ENCODE results near the gene METAP2.

The METAP2 gene

DNA sequence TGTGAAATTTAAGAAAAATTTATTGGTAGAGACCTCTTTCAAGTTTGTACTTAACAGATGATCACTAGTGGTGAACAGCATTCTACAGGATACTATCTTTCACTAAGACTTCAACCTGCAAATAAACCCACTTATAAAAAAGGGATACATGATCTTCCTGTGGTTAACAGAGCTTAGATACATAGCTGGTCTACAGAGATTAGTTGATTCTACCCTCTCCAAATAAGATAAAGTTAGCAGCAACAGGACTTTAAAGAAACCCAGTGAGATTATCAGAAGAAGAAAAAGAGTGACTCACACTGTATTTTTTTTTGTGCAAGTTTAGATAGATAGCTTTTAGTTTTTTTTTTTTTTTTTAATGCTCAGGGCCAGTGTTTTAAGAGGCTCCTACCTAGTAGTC is 42.8 kb downstream of the METAP2 start:
- DNase-seq: no peak

DNA sequence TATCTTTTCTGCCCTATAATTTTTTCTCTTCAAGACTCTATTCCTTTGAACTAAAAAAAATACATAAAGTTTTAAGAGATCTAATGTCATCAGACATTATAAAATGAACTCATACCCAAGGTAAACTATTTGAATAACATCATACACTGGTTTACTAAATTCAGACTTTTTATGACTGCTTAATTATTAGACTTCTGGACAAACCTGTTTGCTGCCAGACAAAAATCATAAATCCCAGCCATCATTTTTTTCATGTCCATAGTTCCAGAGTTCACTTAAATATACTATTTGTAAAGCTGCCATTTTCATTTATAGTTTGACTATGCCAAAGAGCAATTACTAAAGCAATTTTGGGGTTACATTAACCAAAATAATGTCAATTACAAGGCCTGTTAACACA is 43.3 kb downstream of the METAP2 start:
- no peak for DNase-seq

GRCh38 chr12:95518944-95519343 is 45.0 kb downstream of the METAP2 start:
- no peak for DNase-seq

DNA sequence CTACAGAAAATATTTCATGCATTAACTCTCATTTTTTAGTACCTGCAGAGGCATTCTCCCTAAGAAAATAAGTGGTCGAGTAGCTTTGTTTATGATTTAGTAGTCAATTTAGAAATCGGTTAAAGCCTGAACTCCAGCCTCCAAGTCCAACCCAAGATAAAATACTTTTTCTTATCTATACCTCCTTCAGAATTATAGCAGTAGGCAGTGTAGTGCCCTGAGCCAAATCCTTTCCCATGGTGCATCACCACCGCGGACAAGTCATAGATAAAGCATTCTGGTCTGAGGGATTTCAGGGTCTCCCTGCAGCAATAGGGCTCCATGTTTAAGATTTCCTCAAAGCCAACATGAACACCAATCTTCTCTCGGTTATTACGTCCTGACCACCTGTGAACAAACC is 46.9 kb downstream of the METAP2 start:
- no peak for DNase-seq

DNA sequence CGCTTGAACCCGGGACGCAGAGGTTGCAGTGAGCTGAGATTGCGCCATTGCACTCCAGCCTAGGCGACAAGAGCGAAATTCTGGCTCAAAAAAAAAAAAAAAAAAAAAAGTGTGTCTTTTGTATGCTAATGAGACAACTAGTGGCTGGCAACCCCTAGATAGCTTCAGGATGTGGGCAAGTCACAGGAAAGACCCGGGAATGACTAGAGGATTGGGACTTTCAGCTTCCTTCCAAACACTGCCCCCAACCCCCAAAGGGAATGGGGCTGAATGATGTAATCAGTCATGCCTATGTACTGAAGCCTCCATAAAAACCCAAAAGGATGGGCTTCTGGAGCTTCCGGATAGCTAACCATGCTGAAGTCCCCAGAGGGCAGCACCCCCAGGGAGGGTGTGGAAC is 48.7 kb downstream of the METAP2 start:
- no peak for DNase-seq

DNA sequence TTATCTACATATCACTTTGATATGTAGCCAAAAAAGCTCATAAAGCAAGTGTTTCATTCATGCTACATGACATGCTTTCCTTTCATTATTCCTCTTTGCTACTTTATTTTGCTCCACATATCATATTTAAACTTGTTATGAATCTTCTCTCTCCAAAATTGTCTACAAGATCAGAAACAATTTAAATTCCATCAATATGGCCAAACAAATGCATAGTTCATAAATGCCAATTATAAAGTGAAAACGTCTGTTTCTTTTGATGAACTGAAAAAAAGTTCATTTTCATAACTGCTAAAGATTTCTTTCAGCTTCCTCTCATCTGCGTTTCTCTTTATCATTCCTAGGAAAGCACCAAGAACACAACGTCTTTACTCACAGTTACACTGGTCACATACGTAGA is 54.5 kb downstream of the METAP2 start:
- no peak for DNase-seq

DNA sequence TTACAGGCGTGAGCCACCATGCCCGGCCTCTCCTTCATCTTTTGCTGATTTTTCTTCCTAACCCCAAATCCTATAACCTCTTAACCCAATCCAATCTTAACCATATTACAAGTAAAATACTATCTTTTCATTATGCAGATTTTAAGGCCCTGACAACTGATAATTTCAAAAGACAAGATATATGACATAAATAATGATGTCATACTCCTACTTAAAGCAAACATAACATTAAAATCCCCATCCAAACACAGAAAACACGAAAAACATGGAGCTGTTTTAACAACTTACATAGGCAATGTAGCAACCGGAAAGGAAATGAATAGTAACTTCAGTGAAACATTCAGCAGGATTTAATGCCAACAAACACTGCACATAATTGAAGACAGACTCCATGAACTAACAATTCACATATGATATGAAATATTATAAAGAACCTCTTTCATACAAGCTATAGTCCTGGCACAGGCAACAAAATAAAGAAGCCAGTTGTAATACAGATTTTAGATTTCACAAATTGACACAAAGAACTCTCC is 55.8 kb downstream of the METAP2 start:
- DNase-seq: no peak

- DNase-seq: no peak
Measured at GRCh38 chr12:95532851-95533250, 58.9 kb downstream of the METAP2 start.

DNA sequence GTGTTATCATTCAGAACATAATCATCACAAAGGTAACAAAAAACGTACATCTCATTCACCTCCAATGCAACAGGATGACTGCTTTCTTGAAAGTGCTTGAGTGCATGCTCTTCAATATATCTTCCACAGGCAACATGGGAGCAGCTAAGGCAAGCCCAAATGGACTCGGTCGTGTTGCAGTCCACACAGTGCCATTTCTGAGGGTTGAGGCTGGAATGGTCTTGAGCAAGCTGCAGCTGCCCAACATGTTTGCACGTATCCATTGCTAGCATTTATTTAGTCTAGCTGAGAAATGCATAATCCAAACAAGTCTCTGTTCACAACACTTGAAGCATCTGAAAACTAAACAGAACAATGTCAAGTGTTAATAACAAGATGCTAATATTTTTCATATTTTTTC is 60.0 kb downstream of the METAP2 start:
- DNase-seq: no peak

- DNase-seq: no peak
Measured at GRCh38 chr12:95538006-95538405, 64.1 kb downstream of the METAP2 start.

DNA sequence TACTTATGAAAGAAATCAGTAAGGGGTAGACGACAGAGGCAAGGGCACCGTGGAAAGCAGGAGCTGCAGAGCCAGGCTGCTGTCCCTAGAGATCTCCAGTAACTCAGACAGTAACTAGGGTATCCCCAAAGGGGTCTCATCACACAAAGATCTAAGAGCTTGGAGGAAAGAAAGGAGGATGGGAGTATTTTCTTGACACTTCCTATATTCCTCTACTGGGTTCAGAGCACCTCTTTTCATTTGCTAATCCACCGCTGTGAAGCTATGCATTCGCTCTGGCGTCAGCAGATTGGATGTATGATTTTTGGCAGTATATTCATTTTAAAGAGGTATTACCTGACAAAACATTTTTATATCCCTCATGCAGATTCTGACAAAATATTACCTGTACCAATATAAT is 64.7 kb downstream of the METAP2 start:
- DNase-seq: no peak

- no peak for DNase-seq
Measured at GRCh38 chr12:95541436-95541835, 67.5 kb downstream of the METAP2 start.

GRCh38 chr12:95543305-95543704 is 69.4 kb downstream of the METAP2 start:
- DNase-seq: no peak

- DNase-seq: no peak
Measured at GRCh38 chr12:95544756-95545155, 70.8 kb downstream of the METAP2 start.

DNA sequence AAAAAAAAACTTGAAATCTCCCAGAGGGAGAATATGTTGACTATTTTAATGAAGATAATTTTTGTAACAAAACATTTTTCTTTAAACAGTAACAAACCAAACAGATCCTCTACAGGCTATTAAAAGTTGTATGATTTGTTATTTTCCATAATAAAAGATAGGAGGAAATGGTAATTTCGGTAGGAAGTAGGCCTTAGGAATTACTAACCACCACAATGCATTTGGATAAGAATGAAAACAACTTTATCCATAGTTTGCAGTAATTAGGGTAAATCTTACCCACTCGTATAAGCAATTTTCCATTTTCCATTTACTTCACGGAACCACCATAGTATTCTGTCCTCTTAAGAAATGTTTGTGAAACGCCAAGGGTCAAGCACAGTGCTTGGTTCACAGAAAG is 71.4 kb downstream of the METAP2 start:
- DNase-seq: no peak

- no peak for DNase-seq
Measured at GRCh38 chr12:95545731-95546490, 72.0 kb downstream of the METAP2 start.

DNA sequence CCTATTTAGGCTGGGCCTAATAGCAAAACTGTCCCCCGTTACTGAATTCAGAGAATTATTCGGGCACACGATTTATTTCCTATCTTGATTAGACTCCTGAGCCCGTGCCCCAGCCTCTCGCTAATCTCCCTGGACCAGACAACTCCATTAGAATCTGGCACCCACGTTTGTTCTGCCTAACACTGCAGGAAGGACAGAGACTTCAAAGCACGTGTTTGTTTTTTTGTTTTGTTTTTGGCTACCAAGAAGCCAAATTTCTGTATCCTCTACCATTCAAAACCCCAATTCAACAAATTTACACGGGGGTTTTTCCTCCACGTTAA is 72.5 kb downstream of the METAP2 start:
- no peak for DNase-seq

- DNase-seq: no peak
Measured at GRCh38 chr12:95547522-95548055, 73.6 kb downstream of the METAP2 start.

DNA sequence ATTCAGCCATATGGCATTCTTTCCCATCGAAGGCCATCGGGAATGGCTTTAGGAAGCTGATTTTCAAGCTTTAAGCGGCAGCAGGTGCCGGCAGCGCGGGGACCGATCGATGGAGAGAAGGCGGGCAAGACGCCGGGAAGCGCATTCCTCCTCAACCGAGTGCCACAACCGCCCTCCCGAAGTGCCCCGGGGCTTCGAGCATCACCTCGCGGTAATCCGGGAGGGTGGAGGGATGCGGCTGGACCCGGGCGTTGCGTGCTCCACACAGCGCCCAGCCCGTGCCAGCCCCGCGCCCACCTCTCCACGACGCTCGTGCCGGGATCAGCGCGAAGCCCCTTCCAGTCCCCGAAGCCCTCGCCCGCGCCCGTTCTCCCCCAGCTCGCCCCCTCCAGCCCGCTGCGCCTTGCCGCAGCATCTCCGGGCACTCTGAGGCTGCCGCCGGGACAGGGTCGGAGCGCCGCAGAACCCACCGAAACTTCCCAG is 74.1 kb downstream of the METAP2 start:
- DNase-seq: no peak

GRCh38 chr12:95548539-95549391 is 74.8 kb downstream of the METAP2 start:
- DNase-seq: peak; percentile 49

GRCh38 chr12:95549392-95550084 is 75.6 kb downstream of the METAP2 start:
- no peak for DNase-seq

DNA sequence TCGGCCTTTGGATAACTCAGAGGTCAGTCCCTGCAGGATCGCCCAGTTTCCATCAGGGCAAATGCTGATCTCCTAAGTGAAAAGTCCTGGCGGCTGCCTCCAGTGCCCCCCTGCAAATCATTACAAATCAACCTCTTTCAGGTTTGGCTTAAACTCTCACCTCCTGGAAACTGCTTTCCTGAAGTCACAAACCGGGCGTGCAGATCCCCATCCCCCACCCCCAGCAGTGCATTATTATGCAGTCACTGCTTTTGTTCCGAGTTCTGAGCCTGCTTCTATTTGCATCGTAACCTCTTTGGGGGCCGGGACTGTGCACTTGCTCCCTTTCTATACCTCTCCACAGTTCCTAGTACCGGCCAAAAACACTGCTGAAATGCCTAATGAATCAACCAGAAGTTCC is 77.4 kb downstream of the METAP2 start, which contains the start of gene USP44:
TSS of gene USP44 (minus strand) at position 172 of the 400 bp plus-strand sequence. CDS start 17,220 bp downstream, outside the sequence.
- no peak for DNase-seq

GRCh38 chr12:95551913-95552516 is 78.1 kb downstream of the METAP2 start:
- no peak for DNase-seq
